ENCODE results near the gene TREX2. TPM values are rescaled to one million over a fixed set of nuclear protein-coding genes. Genes with fewer than 3 reads are reported as not detected.

The TREX2 gene
- total RNA-seq, 2 experiments from 2014 or later: 1.7 to 1.9 TPM

DNA sequence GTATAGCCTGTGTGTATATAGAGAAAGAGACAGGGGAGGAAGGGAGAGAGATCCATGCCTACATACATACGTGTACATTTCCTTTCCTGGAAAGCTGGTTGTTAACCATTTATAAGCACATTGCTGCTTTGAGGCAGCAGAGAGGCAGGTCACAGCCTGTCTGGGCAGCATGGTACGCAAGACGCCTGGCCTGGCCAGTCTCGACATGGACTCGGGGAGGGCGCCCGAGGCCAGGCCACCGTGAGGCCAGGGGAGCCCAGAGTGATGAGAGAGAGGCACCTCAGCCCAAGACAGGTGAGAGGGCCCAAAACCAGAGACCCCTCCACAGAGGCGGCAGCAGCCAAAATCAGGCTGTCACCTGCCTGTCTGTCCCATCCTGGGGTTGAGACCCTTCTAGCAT, 3.9 kb downstream of the TREX2 start:
- CTCF ChIA-PET: no interaction called here
- POLR2A ChIA-PET: no interaction called here

DNA sequence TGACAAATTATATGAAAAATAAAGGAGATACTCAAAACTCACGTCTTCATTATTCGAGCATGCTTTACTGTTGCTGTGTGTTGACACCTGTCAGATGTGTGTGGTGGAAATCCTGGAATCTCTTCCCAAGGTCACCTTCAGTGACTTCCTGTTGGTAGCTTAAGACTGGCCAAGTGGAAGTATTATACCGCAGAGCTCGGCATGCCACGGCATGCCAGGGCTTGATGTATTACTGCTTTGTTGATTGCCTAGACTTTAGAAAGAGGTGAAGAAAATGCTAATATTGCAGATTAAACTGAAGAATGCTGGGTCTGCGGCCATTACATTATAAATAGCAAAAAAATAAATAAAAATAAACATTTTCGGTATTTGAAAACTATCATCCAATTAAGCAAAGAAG, 4.6 kb downstream of the TREX2 start:
- CTCF ChIA-PET: no interaction called here
- POLR2A ChIA-PET: no interaction called here

DNA sequence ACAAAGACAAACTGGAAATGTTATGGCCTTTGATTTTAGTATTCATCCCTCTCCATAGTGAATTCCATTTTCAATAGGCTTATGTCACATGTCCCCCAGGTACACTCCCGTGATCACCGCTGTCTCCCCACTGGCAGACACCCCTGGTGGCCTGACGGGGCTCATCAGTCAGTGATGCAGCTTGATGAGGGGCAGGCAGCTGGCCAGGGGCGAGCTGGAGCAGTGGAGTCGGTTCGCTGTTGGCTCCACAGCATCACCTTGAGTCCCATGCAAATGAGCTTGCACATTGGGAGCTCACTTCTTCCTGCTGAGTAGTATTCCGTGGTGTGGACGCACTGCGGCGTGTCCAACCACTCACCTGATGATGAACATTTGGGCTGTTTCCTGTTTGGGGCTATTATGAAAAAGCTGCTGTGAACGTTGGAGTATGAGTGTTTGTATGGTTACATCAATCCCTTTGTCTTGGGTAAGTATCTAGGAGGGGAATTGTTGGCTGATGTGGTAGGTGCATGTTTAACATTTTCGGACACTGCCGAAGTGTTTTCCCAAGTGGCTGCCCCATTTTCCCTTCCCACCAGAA, 5.2 kb downstream of the TREX2 start:
- POLR2A ChIA-PET: no interaction called here
- CTCF ChIA-PET: no interaction called here

DNA sequence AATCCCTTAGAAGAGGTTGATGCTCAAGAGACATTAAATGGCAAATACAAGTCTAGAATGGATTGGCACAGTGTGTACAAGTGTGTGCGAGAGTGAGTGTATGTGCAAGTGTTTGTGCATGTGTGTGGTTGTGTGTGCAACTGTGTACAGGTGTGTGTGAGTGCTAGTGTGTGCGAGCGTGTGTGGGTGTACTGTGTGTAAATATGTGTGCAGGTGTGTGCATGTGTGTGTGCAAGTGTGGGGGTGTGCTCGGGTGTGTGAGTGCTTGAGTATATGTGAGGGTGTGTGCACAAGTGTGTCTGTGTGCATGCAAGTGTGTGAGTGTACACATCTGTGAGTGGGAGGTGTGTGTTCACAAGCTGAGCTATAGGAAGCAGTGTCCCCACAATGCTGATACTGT, 5.9 kb downstream of the TREX2 start:
- ChIA-PET POLR2A (no interaction called here), CTCF (interaction anchor here (0.9 kb wide), 1 partner anchor 67 kb away, joined by 3 read pairs; no protein-coding TSS in a partner anchor)

DNA sequence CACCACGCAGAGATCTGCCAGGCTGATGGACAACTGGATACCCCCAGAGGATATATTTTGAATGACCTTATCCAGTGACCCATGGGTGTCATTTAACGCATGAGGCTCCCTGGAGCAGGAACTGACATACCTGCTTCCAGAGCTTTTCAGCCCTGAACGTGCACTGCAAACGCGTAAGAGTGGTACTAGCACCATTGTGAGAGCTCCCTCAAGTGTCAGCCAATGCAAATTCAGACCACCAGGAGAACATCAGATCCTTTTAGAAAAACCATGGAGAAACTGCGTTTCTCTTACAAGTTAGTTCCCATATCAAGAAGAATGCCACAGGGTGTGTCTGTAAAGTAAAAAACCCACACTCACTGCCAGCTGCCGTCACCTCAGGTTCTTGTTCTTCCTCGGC, 7.3 kb downstream of the TREX2 start:
- CTCF ChIA-PET: interaction anchor here (0.6 kb wide), 1 partner anchor 230 kb away, joined by 4 read pairs; no protein-coding TSS in a partner anchor
- POLR2A ChIA-PET: no interaction called here

DNA sequence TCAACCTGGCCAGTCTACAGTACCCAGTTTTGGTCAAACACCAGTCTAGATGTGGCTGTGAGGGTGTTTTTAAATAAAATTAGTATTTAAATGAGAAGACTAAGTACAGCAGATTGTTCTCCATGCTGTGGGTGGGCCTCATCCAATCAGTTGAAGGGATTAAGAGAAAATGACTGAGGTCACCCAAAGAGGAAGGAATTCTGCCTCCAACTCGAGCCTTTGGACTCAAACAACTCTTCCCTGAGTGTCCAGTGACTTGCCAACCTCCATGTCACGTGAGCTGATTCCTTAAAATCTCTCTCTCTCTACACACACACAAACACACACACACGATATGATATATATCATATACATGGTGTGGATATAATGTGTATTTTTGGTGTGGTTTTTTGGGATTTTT, 10.0 kb downstream of the TREX2 start:
- ChIA-PET POLR2A (no interaction called here), CTCF (no interaction called here)

DNA sequence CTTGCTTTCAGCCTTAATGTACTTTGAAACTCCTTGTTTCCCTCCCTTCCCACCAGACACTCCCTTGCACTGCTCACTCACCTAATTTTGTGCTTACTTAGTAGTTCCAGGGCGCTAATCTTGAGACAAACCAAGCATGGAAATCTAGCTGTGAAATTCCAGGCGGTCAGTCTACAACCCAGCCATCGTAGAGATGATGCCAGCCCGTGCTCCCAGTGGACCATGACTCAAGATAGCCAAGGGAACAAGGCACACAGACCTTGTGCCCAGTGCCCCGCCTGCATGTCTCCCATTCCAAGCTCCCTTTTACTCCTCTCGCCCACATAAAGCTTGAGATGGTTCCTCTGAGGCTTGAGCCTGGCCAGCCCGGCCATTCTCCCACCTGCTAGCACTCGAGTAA, 11.1 kb downstream of the TREX2 start:
- ChIA-PET POLR2A (no interaction called here), CTCF (no interaction called here)

DNA sequence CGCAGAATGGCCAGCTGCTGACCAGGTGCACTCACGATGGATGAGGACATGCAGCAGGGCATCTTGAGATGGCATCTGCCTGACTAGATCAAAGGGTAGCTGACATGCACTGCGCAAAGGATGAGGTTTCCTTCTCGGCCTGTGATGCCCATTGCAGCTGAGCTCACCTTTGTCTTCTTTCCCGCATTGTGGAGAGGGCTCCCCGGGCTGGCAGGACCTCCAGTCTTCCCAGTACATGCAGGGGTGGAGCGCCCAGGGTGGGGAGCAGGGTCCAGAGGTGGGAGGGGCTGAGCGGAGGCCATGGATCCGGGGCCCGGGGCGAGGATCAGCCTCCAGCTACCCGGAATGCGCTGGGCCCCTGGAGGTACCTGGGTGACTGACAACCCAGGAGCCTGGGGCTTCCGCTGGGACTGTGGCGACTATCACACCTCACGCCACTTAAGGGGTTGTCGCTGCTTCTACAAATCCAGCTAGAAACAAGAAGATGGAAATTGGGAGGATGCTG, 12.0 kb downstream of the TREX2 start:
- CTCF ChIA-PET: no interaction called here
- POLR2A ChIA-PET: interaction anchor here (0.6 kb wide), 1 partner anchor 60 kb away, joined by 6 read pairs; no protein-coding TSS in a partner anchor

DNA sequence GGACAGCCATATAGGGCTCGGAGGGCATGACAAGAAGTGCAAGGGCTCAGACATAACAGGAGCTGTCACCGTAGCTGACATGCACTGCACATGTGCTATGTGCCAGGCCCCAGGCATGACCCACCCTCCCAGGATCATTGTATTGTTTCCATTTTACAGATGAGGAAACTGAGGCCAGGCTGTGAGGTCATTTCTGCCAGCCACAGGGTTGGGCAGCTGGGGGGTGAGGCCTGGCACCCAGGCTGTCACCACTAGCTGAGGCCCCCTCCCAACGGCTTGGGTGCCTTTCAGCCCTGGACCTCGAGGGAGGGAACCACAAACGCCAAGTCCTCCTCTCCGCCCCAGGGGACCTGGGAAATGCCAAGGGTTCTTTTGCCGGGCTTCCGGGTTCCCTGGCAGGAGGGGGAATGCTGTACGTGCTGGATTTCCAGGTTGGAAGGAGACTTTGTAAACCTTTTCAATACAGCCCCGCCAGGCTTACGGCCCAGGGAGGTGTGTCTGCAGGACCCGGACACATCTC, 12.6 kb downstream of the TREX2 start:
- POLR2A ChIA-PET: no interaction called here
- CTCF ChIA-PET: no interaction called here

DNA sequence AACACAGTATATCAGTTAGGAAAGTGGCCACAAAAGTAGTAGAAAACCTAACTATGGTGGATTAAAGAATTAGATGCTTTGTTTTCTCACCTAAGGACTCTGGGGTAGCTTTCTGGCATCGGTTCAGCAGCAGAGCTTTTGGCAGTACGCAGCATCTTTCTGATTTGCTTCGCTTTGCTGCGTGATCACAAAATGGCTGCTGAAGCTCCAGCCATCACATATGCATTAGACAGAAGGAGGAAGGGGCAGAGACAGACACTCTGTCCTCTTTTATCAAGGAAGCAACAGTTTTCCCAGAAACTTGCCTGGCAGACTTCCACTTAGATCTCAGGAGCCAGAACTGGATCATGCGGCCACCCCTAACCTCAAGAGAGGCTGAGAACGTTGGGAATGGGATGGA, 15.1 kb downstream of the TREX2 start:
- POLR2A ChIA-PET: no interaction called here
- CTCF ChIA-PET: no interaction called here

DNA sequence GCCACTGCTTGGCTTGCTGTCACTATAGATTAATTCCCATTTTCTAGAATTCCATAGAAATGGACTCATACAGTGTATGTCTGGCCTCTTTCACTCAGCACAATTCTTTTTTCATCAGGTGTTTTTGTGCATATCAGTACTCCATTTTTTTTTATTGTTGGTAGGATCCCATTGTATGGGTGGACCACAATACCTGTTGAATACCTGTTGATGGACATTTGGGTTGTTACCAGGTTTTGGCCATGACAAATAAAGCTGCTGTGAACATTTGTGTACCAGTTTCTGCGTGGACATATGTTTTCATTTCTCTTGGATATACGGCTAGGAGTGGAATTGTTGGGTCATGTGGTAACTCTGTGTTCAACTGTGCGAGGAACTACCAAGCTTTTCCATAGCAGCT, 19.7 kb downstream of the TREX2 start:
- CTCF ChIA-PET: no interaction called here
- POLR2A ChIA-PET: no interaction called here

DNA sequence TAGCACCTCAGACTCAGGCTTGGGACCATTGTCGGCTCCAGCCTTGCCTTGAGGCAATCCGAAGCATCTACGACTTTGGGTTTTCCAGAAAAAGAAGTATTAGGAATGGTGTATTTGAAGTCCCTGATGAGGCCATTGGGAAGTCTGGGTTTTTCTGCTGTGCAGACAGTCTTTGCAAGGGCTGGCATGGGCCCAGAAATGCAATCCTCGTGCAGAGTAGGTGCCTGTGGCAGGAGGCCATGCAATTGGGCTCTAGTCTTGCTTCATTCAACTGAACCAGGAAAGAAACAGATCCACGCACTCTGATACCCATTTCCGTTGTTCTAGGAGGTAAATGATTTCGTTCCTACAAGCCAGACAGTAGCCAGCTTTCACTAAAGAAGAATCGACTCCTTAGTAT, 22.2 kb downstream of the TREX2 start:
- CTCF ChIA-PET: no interaction called here
- POLR2A ChIA-PET: no interaction called here

DNA sequence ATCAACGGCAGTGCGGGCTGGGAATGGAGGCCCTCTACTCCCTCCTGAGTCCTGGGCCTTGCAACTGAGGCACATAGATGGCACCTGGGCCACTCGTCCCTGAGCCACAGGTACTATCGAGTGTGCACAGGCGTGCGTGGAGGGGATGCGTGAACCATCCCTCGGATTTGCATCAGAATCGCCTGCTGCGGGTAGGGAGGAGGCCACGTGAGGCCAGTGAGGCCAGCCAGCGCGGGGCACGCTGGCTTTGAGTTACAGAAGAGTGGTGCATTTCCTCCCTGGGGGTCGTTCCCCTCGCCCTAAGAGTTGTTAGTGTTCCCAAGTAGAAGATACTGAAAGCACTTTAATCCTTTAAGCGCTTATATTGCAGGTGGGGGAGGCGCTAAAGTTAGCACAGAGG, 24.0 kb downstream of the TREX2 start:
- CTCF ChIA-PET: no interaction called here
- POLR2A ChIA-PET: no interaction called here

DNA sequence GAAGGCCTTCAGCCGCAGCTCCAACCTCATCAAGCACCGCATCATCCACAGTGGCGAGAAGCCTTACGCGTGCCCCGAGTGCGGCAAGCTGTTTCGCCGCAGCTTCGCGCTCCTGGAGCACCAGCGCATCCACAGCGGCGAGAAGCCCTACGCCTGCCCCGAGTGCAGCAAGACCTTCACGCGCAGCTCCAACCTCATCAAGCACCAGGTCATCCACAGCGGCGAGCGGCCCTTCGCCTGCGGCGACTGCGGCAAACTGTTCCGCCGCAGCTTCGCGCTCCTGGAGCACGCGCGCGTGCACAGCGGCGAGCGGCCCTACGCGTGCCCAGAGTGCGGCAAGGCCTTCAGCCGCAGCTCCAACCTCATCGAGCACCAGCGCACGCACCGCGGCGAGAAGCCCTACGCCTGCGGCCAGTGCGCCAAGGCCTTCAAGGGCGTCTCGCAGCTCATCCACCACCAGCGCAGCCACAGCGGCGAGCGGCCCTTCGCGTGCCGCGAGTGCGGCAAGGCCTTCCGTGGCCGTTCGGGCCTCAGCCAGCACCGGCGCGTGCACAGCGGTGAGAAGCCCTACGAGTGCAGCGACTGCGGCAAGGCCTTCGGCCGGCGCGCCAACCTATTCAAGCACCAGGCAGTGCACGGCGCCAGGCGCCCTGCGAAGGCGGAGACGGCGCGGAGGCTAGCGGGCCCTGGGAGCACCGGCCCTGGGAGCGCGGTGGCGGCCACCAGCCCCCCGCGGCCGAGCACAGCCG, 24.8 kb downstream of the TREX2 start:
- ChIA-PET CTCF (no interaction called here), POLR2A (no interaction called here)

DNA sequence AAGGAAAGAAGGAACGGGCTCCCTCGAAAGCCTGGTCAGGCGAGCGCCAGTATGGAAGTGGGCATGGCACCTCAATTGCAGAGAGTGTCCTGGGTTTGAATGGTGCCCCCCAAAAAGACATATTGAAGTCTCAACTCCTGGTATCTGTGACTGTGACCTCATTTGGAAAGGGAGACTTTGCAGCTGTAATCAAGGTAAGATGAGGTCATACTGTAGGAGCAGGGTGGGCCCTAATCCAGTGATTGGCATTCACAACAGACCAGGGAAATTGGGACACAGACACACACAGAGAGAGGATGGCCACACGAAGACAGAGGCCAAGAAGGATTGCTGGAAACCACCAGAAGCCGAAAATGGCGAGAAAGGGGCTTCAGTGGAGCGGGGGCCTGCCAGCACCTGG, 28.2 kb downstream of the TREX2 start:
- ChIA-PET POLR2A (no interaction called here), CTCF (no interaction called here)

DNA sequence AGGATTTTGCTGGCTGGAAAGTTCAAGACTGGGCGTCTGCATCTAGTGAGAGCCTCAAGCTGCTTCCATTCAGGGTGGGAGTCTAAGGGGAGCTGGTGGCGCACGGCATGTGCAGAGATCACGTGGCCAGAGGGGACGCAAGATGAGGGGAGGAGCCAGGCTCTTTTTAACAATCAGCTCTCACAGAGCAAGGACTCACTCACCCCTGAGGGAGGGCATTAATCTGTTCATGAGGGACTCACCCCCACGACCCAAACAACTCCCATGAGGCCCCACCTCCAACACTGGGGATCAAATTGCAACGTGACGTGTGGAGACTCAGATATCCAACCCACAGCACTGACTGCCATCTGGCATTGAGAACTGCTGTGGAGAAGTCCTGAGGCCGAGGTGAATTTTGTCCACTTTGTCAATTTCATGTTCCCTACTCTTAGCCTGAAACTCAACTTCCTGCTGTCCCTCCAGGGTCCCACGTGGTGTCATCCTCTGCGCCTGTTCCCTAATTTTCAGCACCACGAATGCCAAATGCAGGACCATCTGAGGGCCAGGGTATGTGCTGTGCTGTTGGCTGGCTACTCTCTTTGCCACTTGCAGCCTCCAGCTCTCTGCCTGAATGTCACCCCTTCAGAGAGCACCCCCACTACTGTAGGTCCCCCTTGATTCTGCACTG, 28.9 kb downstream of the TREX2 start:
- CTCF ChIA-PET: no interaction called here
- POLR2A ChIA-PET: no interaction called here

DNA sequence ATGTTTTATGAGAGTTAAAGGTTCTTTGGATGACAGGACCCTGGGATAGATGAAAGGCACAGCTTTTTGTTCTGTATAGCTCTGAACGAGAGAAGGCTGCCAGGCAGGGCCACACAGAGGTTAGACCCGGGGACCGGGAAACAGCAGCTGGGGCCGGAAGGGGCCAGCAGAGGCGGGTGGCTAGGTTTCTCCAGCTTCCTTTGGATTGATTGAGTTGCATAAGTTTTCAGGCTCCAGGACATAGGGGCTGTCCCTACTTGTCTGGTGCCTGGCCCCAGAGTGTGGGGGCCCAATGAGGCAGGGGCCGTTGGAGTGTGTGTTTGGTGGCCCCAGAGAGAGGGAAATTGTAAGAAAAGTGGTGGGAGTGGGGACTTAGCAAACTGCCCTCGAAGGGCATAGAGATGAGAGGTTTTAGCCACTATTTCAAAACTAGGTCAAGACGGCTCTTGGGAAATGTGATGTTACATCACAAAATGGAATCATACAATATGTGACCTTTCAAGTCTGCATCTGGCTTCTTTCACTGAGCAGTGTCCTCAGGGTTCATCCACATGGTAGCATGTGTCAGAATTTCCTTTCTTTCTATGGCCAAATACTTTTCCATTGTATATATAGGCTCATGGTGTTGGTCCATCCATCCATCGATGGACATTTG, 30.9 kb downstream of the TREX2 start:
- POLR2A ChIA-PET: no interaction called here

DNA sequence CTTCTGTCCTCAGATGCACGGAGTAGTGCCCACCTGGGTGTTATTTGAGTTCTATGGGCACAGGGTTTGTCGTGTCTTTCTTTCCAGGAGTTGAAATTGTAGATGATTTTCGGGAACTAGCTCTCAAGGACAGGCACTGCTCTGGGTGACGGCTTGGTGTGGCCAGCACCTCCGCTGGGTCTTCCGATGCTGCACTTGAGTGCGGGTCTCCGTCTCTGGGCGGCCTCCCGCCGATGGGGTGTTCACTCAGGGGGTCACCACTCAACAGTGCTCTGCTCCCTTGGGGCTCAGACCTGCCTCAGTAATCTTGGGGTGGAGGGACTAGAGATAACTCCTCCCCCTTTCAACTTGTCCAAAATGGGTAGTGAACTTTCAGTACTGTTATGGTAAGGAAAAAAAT, 32.1 kb downstream of the TREX2 start:
- CTCF ChIA-PET: no interaction called here

More for the DNA sequence above, 30.9 kb downstream of the TREX2 start:
- CTCF ChIA-PET: no interaction called here

DNA sequence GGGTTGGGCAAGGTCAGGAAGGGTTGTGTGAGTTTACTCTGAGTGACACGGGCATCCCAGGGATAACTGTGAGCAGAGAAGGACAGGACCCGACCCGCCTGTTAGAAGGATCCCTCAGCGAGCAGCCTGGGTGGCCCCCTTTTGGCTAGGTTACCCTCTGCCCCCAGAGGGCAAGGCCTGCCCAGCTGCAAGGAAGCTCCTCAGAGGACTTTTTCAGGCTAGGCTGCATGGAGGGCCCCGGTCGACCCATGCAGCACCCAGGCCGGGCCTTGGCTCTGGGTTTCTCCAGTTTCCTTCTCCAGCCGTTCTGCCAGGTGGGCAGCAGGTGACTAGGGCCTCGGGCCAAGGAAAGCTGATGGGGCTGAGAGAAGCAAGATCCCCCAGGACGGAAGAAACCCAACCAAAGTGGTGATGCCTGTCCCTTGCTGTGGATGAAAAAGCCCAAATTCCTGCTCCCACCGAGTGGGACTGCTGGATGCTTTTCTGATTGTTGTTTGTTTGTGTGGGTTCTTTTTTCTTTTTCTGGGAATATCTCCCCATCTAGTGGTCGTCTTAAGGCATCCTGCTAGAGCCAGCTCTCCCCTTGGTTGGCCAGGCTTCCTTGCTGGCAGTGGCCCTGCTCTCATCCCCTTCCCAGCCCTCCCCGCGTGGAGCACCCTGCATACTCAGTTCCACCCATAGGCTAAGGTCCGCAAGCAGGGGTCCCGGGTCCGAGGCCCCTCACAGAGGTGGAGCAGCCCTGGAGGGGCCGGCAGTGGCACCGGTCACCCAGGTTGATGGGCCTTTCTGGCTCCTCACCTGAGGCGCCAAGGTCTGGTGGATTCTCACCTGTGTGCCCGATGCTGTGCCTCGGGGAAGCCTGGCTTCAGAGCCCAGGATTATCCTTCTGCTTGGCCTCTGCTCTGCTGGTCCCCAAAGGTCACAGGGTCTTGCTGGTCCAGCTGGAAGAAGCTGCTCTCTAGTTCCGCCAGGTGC, 32.8 kb downstream of the TREX2 start:
- POLR2A ChIA-PET: no interaction called here
- CTCF ChIA-PET: no interaction called here

More for the DNA sequence above, 32.1 kb downstream of the TREX2 start:
- POLR2A ChIA-PET: no interaction called here
